CD14-positive monocyte (primary cell): ENCODE results near the gene MRPS5. TPM values are rescaled to one million over a fixed set of nuclear protein-coding genes. Genes with fewer than 3 reads are reported as not detected.

Source experiments
- DNase-seq, 3 donors: peaks; one replicate each; pipeline ENCODE4 v3.0.0-alpha.2; 2011 to 2022
- H2AFZ ChIP-seq: 2 replicates; pipeline ENCODE4 v1.6.0; 2012; ENCODE audit warnings: mild to moderate bottlenecking, low read depth, low read length, inconsistent platforms; ENCODE audit not compliant: insufficient read depth, poor library complexity, severe bottlenecking
- H3K27ac ChIP-seq, 2 donors: 1 replicate in 1 of 2; 2 replicates in 1 of 2; pipeline ENCODE4 v1.5.1; 2012 to 2013; ENCODE audit warnings: low read length in 2 of 2, control low read depth in 1 of 2, inconsistent platforms in 1 of 2, low read depth in 1 of 2, mild to moderate bottlenecking in 1 of 2
- H3K27me3 ChIP-seq, 2 donors: one replicate each; pipeline versions ENCODE4 v1.6.0 to v1.6.1; 2011 to 2013; ENCODE audit warnings: low read length in 2 of 2; ENCODE audit not compliant: control insufficient read depth in 2 of 2, insufficient read depth in 2 of 2
- H3K36me3 ChIP-seq, 2 donors: replicated peaks in 1 of 2; 1 replicate in 1 of 2; 2 replicates in 1 of 2; pipeline versions ENCODE4 v1.5.1 to v1.6.1; 2012 to 2013; ENCODE audit warnings: low read length in 2 of 2, control low read depth in 1 of 2, inconsistent platforms in 1 of 2, mild to moderate bottlenecking in 1 of 2; ENCODE audit not compliant: insufficient read depth in 2 of 2, control insufficient read depth in 1 of 2
- H3K4me1 ChIP-seq, 2 donors: 1 replicate in 1 of 2; 2 replicates in 1 of 2; pipeline versions ENCODE4 v1.5.1 to v1.6.1; 2012 to 2013; ENCODE audit warnings: low read length in 2 of 2, control low read depth in 1 of 2, inconsistent platforms in 1 of 2, mild to moderate bottlenecking in 1 of 2, moderate library complexity in 1 of 2; ENCODE audit not compliant: insufficient read depth in 2 of 2, control insufficient read depth in 1 of 2
- H3K4me2 ChIP-seq: replicated peaks from 2 replicates; pipeline ENCODE3; 2012; ENCODE audit warnings: low read length, moderate library complexity, mild to moderate bottlenecking; ENCODE audit not compliant: poor library complexity, severe bottlenecking; ENCODE audit errors: extremely low read depth
- H3K4me3 ChIP-seq, 3 experiments: fragments of 200-600 bp in 1 of 3; sonication (generic) in 1 of 3; replicated peaks in 1 of 3; 1 replicate in 2 of 3; 2 replicates in 1 of 3; pipeline ENCODE4 v1.5.1; 2011 to 2013; ENCODE audit warnings: low read length in 3 of 3, mild to moderate bottlenecking in 3 of 3, control low read depth in 2 of 3, low read depth in 2 of 3, inconsistent platforms in 1 of 3, moderate library complexity in 1 of 3
- H3K79me2 ChIP-seq: 2 replicates; pipeline ENCODE4 v1.6.0; 2012; ENCODE audit warnings: mild to moderate bottlenecking, control low read depth, inconsistent platforms, low read length, moderate library complexity; ENCODE audit not compliant: insufficient read depth
- H3K9ac ChIP-seq: 2 replicates; pipeline ENCODE4 v1.6.0; 2017; ENCODE audit warnings: low read length, mild to moderate bottlenecking; ENCODE audit not compliant: insufficient read depth, poor library complexity, severe bottlenecking
- H3K9me3 ChIP-seq, 2 donors: replicated peaks in 1 of 2; 1 replicate in 1 of 2; 2 replicates in 1 of 2; pipeline versions ENCODE4 v1.5.1 to v1.6.1; 2012 to 2013; ENCODE audit warnings: low read length in 2 of 2, control low read depth in 1 of 2; ENCODE audit not compliant: control insufficient read depth in 1 of 2, insufficient read depth in 1 of 2
- H4K20me1 ChIP-seq: 2 replicates; pipeline ENCODE4 v1.6.0; 2012; ENCODE audit warnings: mild to moderate bottlenecking, low read length, control low read depth, moderate library complexity; ENCODE audit not compliant: insufficient read depth
- H3K27ac Mint-ChIP-seq, 7 donors: one replicate each; pipeline ENCODE4 v1.8.0; 2020; ENCODE audit warnings: mild to moderate bottlenecking in 7 of 7, mixed read lengths in 7 of 7, moderate library complexity in 6 of 7, inconsistent platforms in 2 of 7
- H3K27me3 Mint-ChIP-seq, 3 donors: one replicate each; pipeline ENCODE4 v1.8.0; 2021 to 2022; ENCODE audit warnings: low read depth in 3 of 3, mild to moderate bottlenecking in 3 of 3, mixed read lengths in 3 of 3, moderate library complexity in 3 of 3, inconsistent platforms in 1 of 3
- H3K36me3 Mint-ChIP-seq, 2 donors: one replicate each; pipeline ENCODE4 v1.8.0; 2020; ENCODE audit warnings: mixed read lengths in 2 of 2, inconsistent platforms in 1 of 2, mild to moderate bottlenecking in 1 of 2
- H3K4me1 Mint-ChIP-seq: one replicate; pipeline ENCODE4 v1.8.0; 2020; ENCODE audit warnings: mild to moderate bottlenecking, mixed read lengths
- H3K4me3 Mint-ChIP-seq, 2 donors: one replicate each; pipeline ENCODE4 v1.8.0; 2020; ENCODE audit warnings: mild to moderate bottlenecking in 2 of 2, mixed read lengths in 2 of 2, moderate library complexity in 1 of 2
- H3K9me3 Mint-ChIP-seq, 7 donors: one replicate each; pipeline ENCODE4 v1.8.0; 2020 to 2022; ENCODE audit warnings: mixed read lengths in 7 of 7, mild to moderate bottlenecking in 6 of 7, moderate library complexity in 6 of 7, inconsistent platforms in 2 of 7
- WGBS: methylation state at CpG from one replicate; pipeline ENCODE4 v1.1.5; 2013; ENCODE audit warnings: missing lambda C conversion rate; ENCODE audit not compliant: insufficient coverage; 5-methylcytosine and 5-hydroxymethylcytosine counted together
- intact Hi-C, 2 donors: fragments of 100-400 bp; cut with micrococcal nuclease; formaldehyde crosslinking; loops; one replicate each; pipeline versions ENCODE4 v1.15.0 to v1.15.1; 2023
- polyA plus RNA-seq, 3 donors: library from polyadenylated mRNA; depleted of rRNA in 1 of 3; unstranded in 2 of 3; stranded (reverse) in 1 of 3; fragments of 300-500 nt in 2 of 3; fragments of >200 nt in 1 of 3; fragmentation: Illumina TruSeq in 2 of 3; gene quantifications; 1 replicate in 2 of 3; 2 replicates in 1 of 3; pipeline ENCODE4 v1.2.3, GENCODE V29; 2012 to 2021
- TF ChIP-seq, protein P1 (sequence below): fragments of 200-600 bp; IDR thresholded peaks from one replicate; pipeline ENCODE4 v1.8.0; 2022; ENCODE audit warnings: antibody characterized with exemption, mild to moderate bottlenecking

The MRPS5 gene
- polyA plus RNA-seq, 3 donors, result 30.9 to 41.6 (median 35.2) TPM

- Histone ChIP-seq H3K27me3 (peaks cover 0 to 10% of the 10 kb centered on the region in 2 donors), H3K9ac (no peak overlapping the region), H3K36me3 (no peaks in the 10 kb centered on the region), H3K9me3 (no peaks in the 10 kb centered on the region), H2AFZ (no peak overlapping the region), H3K4me2 (no peak overlapping the region), H3K4me1 (peaks cover 6 to 9% of the 10 kb centered on the region in 2 donors), H3K27ac (no peak overlapping the region), H3K4me3 (no peak overlapping the region), H4K20me1 (no peaks in the 10 kb centered on the region), H3K79me2 (no peaks in the 10 kb centered on the region)
- no peak overlapping the region for H3K4me3 Mint-ChIP-seq
- H3K36me3 Mint-ChIP-seq, result no peaks in the 10 kb centered on the region
- peaks cover 8% of the 10 kb centered on the region for H3K4me1 Mint-ChIP-seq
- H3K27ac Mint-ChIP-seq, result no peak overlapping the region
- intact Hi-C loops, result no loop called here
- no peak for DNase-seq
- H3K27me3 Mint-ChIP-seq, result peaks cover 18 to 39% (median 33%) of the 10 kb centered on the region in 3 donors
- TF ChIP-seq, protein P1, sequence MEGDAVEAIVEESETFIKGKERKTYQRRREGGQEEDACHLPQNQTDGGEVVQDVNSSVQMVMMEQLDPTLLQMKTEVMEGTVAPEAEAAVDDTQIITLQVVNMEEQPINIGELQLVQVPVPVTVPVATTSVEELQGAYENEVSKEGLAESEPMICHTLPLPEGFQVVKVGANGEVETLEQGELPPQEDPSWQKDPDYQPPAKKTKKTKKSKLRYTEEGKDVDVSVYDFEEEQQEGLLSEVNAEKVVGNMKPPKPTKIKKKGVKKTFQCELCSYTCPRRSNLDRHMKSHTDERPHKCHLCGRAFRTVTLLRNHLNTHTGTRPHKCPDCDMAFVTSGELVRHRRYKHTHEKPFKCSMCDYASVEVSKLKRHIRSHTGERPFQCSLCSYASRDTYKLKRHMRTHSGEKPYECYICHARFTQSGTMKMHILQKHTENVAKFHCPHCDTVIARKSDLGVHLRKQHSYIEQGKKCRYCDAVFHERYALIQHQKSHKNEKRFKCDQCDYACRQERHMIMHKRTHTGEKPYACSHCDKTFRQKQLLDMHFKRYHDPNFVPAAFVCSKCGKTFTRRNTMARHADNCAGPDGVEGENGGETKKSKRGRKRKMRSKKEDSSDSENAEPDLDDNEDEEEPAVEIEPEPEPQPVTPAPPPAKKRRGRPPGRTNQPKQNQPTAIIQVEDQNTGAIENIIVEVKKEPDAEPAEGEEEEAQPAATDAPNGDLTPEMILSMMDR, result no peak
- 75% methylated on average over 5 of the region's 8 CpGs for WGBS
- H3K9me3 Mint-ChIP-seq, result no peaks in the 10 kb centered on the region
These were observed 46.0 kb downstream of the MRPS5 start for GRCh38 chr2:95075440-95076132.

DNA sequence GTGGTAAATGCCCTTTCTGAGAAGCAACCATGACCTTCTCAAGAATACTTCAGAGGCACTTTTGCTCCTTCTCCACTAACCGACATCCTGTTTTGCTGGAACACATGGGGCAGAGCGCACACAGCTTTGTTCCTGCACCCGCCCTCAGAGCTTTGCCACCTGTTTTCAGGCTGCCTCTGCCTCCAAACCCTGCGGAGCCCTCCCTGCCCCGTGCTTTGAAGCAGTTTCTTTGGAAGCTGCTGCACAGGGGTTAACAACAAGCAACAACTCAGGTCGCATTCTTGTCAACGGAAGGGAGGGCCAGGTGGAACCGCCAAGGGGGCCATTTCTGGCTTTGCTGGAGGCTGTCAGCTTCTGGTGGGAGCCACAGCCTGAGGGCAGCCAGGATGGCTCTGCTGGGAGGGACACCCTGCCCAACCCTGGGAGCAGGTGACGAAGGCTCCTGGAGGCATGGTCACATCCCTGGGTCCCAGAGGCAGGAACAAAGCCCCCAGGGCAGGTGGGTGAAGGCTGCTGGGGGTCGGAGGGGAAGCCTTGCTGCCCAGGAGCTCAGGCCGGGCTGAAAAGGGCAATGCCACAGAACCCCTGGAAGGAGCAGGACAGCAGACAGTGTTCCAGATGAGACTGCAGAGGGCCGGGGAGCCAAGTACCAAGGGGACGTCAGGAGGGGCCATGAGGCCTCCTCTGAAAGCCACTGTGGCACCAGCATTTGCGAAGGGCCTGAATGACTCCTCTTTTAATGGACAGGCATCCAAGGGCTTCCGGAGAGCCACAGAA is 46.8 kb downstream of the MRPS5 start:
- Histone ChIP-seq H3K9ac (no peak overlapping the region), H3K27ac (no peak overlapping the region), H3K9me3 (no peaks in the 10 kb centered on the region), H3K4me1 (peaks cover 6 to 9% of the 10 kb centered on the region in 2 donors), H4K20me1 (no peaks in the 10 kb centered on the region), H3K4me3 (no peak overlapping the region), H2AFZ (no peak overlapping the region), H3K36me3 (no peaks in the 10 kb centered on the region), H3K79me2 (no peaks in the 10 kb centered on the region), H3K4me2 (no peak overlapping the region), H3K27me3 (peaks cover 0 to 10% of the 10 kb centered on the region in 2 donors)
- Mint-ChIP-seq H3K9me3 (no peaks in the 10 kb centered on the region), H3K27ac (no peak overlapping the region), H3K4me1 (peaks cover 8% of the 10 kb centered on the region), H3K4me3 (no peak overlapping the region), H3K36me3 (no peaks in the 10 kb centered on the region), H3K27me3 (peaks cover 18 to 37% (median 31%) of the 10 kb centered on the region in 3 donors)
- 51% methylated on average over 15 of the region's 15 CpGs for WGBS
- TF ChIP-seq, protein P1, result no peak
- no peak for DNase-seq
- intact Hi-C loops, result no loop called here
